ENCODE measurements around the gene BEND7. TPM values are rescaled to one million over a fixed set of nuclear protein-coding genes. Genes with fewer than 3 reads are reported as not detected.
A peak's percentile ranks its signal among the peaks of the same experiment; 100 is the strongest.
"Not testable (repeated sequence)": the region's sequence is repeated elsewhere in the genome, so short reads cannot be mapped to it uniquely, and the experiment has no call there.

BEND7 gene
- total and polyA plus RNA-seq, 8 donors, result 4.6 to 32.1 (median 21.0) TPM

GRCh38 chr10:13412894-13413293 lies 115.9 kb downstream of the BEND7 start:
- WGBS, 5 donors, result 85 to 96% (median 92%) methylated on average over 3 of the region's 3 CpGs
- intact Hi-C loops (cut with DNase I; ENCODE audit: low total_unique reads), result no loop called here
- DNase-seq, result no peak
- TF ChIP-seq CTCF (IDR thresholded peaks at IDR 0.05) (no peak), POLR2AphosphoS5 (IDR thresholded peaks at IDR 0.05) (no peak), EP300 (IDR thresholded peaks at IDR 0.05) (no peak), POLR2A (IDR thresholded peaks at IDR 0.05) (no peak)
- H3K36me3 ChIP-seq, result no peaks in the 10 kb centered on the region
- H3K4me1 ChIP-seq, result peaks cover 0 to 6% (median 0%) of the 10 kb centered on the region in 4 donors
- no peaks in the 10 kb centered on the region for H3K27me3 ChIP-seq
- peaks cover 0 to 14% (median 11%) of the 10 kb centered on the region in 4 donors for H3K9me3 ChIP-seq
- H3K4me3 ChIP-seq, result no peak overlapping the region
- no peak overlapping the region for H3K27ac ChIP-seq

GRCh38 chr10:13404791-13405190 lies 124.0 kb downstream of the BEND7 start:
- H3K36me3 ChIP-seq, result no peaks in the 10 kb centered on the region
- 19 to 44% (median 36%) methylated on average over 5 of the region's 5 CpGs for WGBS, 5 donors

GRCh38 chr10:13404305-13404759 lies 124.5 kb downstream of the BEND7 start:
- no peaks in the 10 kb centered on the region for H3K36me3 ChIP-seq
- peak overlapping the region; percentile 16 to 69 (median 51) for H3K27ac ChIP-seq
- intact Hi-C loops (cut with DNase I; ENCODE audit: low total_unique reads), result no loop called here
- no peaks in the 10 kb centered on the region for H3K27me3 ChIP-seq
- no peak for TF ChIP-seq POLR2A (IDR thresholded peaks at IDR 0.05)
- TF ChIP-seq CTCF (IDR thresholded peaks at IDR 0.05), result no peak
- no peak for TF ChIP-seq EP300 (IDR thresholded peaks at IDR 0.05)
- TF ChIP-seq POLR2AphosphoS5 (IDR thresholded peaks at IDR 0.05), result no peak
- peaks cover 0 to 4% (median 0%) of the 10 kb centered on the region in 4 donors for H3K9me3 ChIP-seq
- no peak overlapping the region for H3K4me3 ChIP-seq
- WGBS, 5 donors, result 41 to 61% (median 56%) methylated on average over 3 of the region's 3 CpGs
- no peak for DNase-seq
- H3K4me1 ChIP-seq, result peaks cover 3 to 15% (median 12%) of the 10 kb centered on the region in 4 donors

More at GRCh38 chr10:13404791-13405190, 124.0 kb downstream of the BEND7 start:
- H3K27me3 ChIP-seq, result no peaks in the 10 kb centered on the region
- H3K27ac ChIP-seq, result peak overlapping the region in 4 of 5 donors; percentile 22 to 69 (median 56)
- no peak overlapping the region for H3K4me3 ChIP-seq
- TF ChIP-seq EP300 (IDR thresholded peaks at IDR 0.05), result no peak
- peak in 1 of 3 donors; percentile 60 for TF ChIP-seq POLR2AphosphoS5 (IDR thresholded peaks at IDR 0.05)
- peaks cover 3 to 15% (median 12%) of the 10 kb centered on the region in 4 donors for H3K4me1 ChIP-seq
- peaks cover 0 to 4% (median 0%) of the 10 kb centered on the region in 4 donors for H3K9me3 ChIP-seq
- peak; percentile 24 to 79 for DNase-seq
- intact Hi-C loops (cut with DNase I; ENCODE audit: low total_unique reads), result no loop called here

GRCh38 chr10:13403426-13403825 lies 125.4 kb downstream of the BEND7 start:
- intact Hi-C loops (cut with DNase I; ENCODE audit: low total_unique reads); DNase-seq; H3K36me3 ChIP-seq; H3K9me3 ChIP-seq; H3K27me3 ChIP-seq; H3K4me3 ChIP-seq: not testable (repeated sequence)
- H3K4me1 ChIP-seq, result peaks cover 3 to 15% (median 12%) of the 10 kb centered on the region in 4 donors
- WGBS, 5 donors, result 93 to 96% (median 94%) methylated on average over 7 of the region's 7 CpGs
- H3K27ac ChIP-seq, result peak overlapping the region in 1 of 5 donors; percentile 69

GRCh38 chr10:13402021-13402420 lies 126.8 kb downstream of the BEND7 start:
- no peak for TF ChIP-seq CTCF (IDR thresholded peaks at IDR 0.05)
- no peak for TF ChIP-seq EP300 (IDR thresholded peaks at IDR 0.05)
- no peak for TF ChIP-seq POLR2AphosphoS5 (IDR thresholded peaks at IDR 0.05)
- no peak for TF ChIP-seq POLR2A (IDR thresholded peaks at IDR 0.05)
- Histone ChIP-seq H3K27me3 (no peaks in the 10 kb centered on the region), H3K4me3 (no peak overlapping the region), H3K27ac (peak overlapping the region in 4 of 5 donors; percentile 9 to 58 (median 36)), H3K4me1 (peaks cover 3 to 15% (median 12%) of the 10 kb centered on the region in 4 donors), H3K36me3 (no peaks in the 10 kb centered on the region), H3K9me3 (peaks cover 0 to 4% (median 0%) of the 10 kb centered on the region in 4 donors)
- 27 to 53% (median 35%) methylated on average over 8 of the region's 8 CpGs for WGBS, 5 donors
- DNase-seq, result peak in 1 of 2 donors; percentile 17
- intact Hi-C loops (cut with DNase I; ENCODE audit: low total_unique reads), result no loop called here

Data from stomach (tissue), 9 donors.